HFFc6 (cell line): ENCODE data around the gene STRA6. TPM values are rescaled to one million over a fixed set of nuclear protein-coding genes. Genes with fewer than 3 reads are reported as not detected.

Experiments
- DNase-seq: peaks from one replicate; pipeline ENCODE4 v3.0.0-alpha.2; 2018
- H3K27ac Mint-ChIP-seq: 2 replicates; pipeline ENCODE4 v1.8.0; 2020; ENCODE audit warnings: mild to moderate bottlenecking, mixed read lengths
- H3K27me3 Mint-ChIP-seq: 2 replicates; pipeline ENCODE4 v1.8.0; 2021; ENCODE audit warnings: mild to moderate bottlenecking, moderate library complexity, mixed read lengths; ENCODE audit not compliant: insufficient read depth
- H3K36me3 Mint-ChIP-seq: 2 replicates; pipeline ENCODE4 v1.8.0; 2021; ENCODE audit warnings: low read depth, mixed read lengths
- H3K4me1 Mint-ChIP-seq: 2 replicates; pipeline ENCODE4 v1.8.0; 2020; ENCODE audit warnings: low read depth, mixed read lengths
- H3K4me3 Mint-ChIP-seq: 2 replicates; pipeline ENCODE4 v1.8.0; 2020; ENCODE audit warnings: mild to moderate bottlenecking, moderate library complexity, mixed read lengths
- H3K9me3 Mint-ChIP-seq: 2 replicates; pipeline ENCODE4 v1.8.0; 2020; ENCODE audit warnings: mild to moderate bottlenecking, mixed read lengths
- total RNA-seq, 6 experiments: library from RNA; stranded (reverse); fragmentation: NEBNext Ultra II Directional; extraction: Animal tissue kit (Norgen Biotek cat#: 25700); gene quantifications; 2 replicates in 1 of 6; 3 replicates in 5 of 6; pipeline ENCODE4 v1.2.3, GENCODE V29; 2021
- TF ChIP-seq, protein P1 (sequence below): fragments of 200-600 bp; sonication (generic); IDR thresholded peaks from 2 replicates; pipeline ENCODE4 v1.5.0; 2021; ENCODE audit warnings: antibody characterized with exemption, mild to moderate bottlenecking

Gene STRA6
- total RNA-seq, 6 experiments from 2014 or later: 2.2 to 3.2 (median 2.6) TPM

DNA sequence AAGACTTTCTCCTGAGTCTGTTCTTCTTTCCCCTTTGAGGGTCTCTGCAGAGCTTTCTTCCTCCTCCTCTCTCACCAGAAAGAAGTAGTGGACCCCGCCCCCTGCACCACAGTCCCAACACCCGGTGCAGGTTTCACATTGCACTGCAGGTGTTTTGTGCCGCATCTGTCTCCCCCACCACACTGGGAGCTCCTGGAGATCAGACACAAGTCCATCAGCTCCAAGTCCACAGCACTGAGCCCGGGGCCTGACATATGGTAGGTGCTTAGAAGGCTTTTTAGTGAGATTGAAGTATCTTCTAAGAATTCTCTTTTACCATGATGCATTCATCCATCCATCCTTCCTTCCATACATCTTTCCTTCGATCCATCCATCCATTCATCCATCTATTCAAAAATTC, 9.8 kb downstream of the STRA6 start:
- Mint-ChIP-seq H3K27ac (peak overlapping the region; percentile 75), H3K9me3 (no peaks in the 10 kb centered on the region), H3K27me3 (no peaks in the 10 kb centered on the region), H3K4me1 (peaks cover 52% of the 10 kb centered on the region), H3K4me3 (peak overlapping the region; percentile 24), H3K36me3 (no peaks in the 10 kb centered on the region)
- DNase-seq: no peak
- TF ChIP-seq, protein P1, sequence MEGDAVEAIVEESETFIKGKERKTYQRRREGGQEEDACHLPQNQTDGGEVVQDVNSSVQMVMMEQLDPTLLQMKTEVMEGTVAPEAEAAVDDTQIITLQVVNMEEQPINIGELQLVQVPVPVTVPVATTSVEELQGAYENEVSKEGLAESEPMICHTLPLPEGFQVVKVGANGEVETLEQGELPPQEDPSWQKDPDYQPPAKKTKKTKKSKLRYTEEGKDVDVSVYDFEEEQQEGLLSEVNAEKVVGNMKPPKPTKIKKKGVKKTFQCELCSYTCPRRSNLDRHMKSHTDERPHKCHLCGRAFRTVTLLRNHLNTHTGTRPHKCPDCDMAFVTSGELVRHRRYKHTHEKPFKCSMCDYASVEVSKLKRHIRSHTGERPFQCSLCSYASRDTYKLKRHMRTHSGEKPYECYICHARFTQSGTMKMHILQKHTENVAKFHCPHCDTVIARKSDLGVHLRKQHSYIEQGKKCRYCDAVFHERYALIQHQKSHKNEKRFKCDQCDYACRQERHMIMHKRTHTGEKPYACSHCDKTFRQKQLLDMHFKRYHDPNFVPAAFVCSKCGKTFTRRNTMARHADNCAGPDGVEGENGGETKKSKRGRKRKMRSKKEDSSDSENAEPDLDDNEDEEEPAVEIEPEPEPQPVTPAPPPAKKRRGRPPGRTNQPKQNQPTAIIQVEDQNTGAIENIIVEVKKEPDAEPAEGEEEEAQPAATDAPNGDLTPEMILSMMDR: no peak

DNA sequence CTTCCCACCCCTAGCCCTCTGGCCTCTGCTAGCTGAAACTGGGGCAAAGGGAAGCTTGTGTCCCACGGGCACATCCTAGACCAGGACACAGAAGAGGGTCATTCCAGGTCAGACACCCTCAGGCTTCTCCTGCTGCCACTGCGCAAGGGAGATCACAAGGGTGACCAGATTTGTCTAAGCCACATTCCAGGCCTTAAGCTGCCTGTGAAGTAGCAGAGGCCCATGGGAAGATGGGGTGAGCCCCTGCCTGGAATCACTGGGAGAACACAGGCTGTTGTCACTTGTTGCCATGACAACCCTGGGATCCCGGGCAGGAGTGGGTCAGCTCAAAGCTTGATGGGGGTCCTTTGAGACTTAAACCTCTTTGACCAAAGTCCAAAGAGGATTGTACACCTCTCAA, 10.8 kb downstream of the STRA6 start:
- H3K4me1 Mint-ChIP-seq: peaks cover 54% of the 10 kb centered on the region
- no peaks in the 10 kb centered on the region for H3K36me3 Mint-ChIP-seq
- H3K27me3 Mint-ChIP-seq: no peaks in the 10 kb centered on the region

DNA sequence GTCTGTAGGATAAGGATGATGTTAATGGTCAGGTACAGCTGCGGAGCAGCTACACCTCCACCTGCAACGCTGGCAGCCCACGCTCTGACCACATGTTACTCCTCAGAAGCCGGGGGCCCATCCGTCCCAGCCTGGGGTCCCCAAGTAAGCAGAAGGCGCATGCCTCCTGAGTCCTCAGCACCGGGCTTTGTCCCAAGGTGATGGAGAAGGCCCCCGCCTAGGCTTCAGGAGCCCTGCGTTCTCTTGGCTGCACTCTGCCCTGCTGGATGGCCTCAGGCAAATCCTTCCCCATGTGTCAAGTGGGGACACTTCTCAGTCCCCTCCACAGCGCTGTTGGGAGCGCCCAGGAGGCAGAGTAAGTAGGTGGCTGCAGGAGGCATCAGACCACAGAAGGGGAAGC, 14.4 kb downstream of the STRA6 start:
- TF ChIP-seq, protein P1: no peak
- Mint-ChIP-seq H3K27me3 (no peaks in the 10 kb centered on the region), H3K4me1 (peaks cover 50% of the 10 kb centered on the region), H3K36me3 (no peaks in the 10 kb centered on the region; the same call in 1 of the 2 replicates), H3K4me3 (no peak overlapping the region), H3K9me3 (no peaks in the 10 kb centered on the region), H3K27ac (no peak overlapping the region)
- no peak for DNase-seq

More for the DNA sequence above, 10.8 kb downstream of the STRA6 start:
- H3K27ac Mint-ChIP-seq: peak overlapping the region; percentile 57
- no peak overlapping the region for H3K4me3 Mint-ChIP-seq
- no peaks in the 10 kb centered on the region for H3K9me3 Mint-ChIP-seq
- TF ChIP-seq, protein P1: no peak
- DNase-seq: no peak

DNA sequence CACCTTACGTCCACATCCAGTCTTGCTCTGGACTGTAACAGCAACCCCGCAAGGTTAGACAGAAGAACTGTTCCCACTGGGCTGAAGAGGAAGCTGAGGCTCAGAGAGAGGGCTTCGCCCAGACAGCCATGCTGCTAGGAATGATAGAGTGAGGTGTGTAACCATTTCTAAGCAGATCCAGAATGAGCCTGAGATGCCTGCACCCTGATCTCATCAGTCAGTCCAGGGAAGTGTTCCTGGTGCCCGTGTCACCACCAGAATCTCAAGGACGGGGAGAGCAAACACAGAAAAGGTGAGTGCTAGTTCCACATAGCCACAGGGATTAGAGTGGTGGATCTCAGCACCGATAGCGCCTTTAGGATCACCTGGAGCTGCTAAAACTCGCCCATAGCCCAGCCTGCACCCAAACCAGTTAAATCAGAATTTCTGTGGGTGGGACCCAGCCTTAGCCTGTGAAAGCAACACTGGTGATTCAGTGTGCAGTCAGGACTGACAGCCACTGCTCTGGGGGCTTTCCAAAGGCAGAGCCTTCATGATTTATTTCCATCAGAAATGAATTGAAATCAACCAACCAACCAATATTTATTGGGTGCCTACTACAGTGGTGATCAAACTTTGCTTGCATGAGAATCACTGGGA, 16.8 kb downstream of the STRA6 start:
- Mint-ChIP-seq H3K27me3 (no peaks in the 10 kb centered on the region), H3K36me3 (no peaks in the 10 kb centered on the region; the same call in 1 of the 2 replicates), H3K27ac (peak overlapping the region; percentile 8), H3K9me3 (no peaks in the 10 kb centered on the region), H3K4me3 (no peak overlapping the region), H3K4me1 (peaks cover 34% of the 10 kb centered on the region)
- TF ChIP-seq, protein P1: no peak
- DNase-seq: no peak

DNA sequence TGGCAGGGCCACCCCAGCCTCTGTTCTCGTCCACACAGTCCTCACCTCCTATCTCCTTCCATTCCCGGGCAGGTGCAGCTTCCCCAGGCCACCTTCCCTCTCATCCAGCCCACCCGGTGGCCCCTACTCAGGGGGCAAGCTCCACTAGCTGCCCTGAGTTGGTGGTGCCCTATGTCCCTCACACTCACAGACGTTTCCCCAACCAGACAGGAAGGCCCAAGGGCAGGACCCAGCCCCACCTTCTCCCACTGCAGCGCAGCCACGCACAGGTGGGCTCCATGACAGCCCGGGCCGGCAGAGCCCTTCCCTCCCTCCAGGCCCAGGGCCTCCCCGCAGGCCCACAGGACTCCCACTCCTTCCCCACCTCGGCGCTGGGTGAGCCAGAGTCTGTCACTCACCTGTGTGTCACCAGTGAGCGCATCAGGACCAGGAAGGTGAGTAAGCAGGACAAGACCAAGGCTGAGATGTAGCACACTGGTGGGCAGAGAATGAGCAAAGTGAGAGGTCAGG, 17.9 kb downstream of the STRA6 start:
- no peak for DNase-seq
- no peak overlapping the region for H3K4me3 Mint-ChIP-seq
- H3K27ac Mint-ChIP-seq: no peak overlapping the region
- H3K27me3 Mint-ChIP-seq: no peaks in the 10 kb centered on the region
- H3K9me3 Mint-ChIP-seq: no peaks in the 10 kb centered on the region
- H3K4me1 Mint-ChIP-seq: peaks cover 46% of the 10 kb centered on the region
- H3K36me3 Mint-ChIP-seq: no peaks in the 10 kb centered on the region; the same call in 1 of the 2 replicates
- TF ChIP-seq, protein P1: no peak
